Measurements from ENCODE around the gene PAN3.
"Not testable (repeated sequence)": the region's sequence is repeated elsewhere in the genome, so short reads cannot be mapped to it uniquely, and the experiment has no call there.

PAN3 gene

DNA sequence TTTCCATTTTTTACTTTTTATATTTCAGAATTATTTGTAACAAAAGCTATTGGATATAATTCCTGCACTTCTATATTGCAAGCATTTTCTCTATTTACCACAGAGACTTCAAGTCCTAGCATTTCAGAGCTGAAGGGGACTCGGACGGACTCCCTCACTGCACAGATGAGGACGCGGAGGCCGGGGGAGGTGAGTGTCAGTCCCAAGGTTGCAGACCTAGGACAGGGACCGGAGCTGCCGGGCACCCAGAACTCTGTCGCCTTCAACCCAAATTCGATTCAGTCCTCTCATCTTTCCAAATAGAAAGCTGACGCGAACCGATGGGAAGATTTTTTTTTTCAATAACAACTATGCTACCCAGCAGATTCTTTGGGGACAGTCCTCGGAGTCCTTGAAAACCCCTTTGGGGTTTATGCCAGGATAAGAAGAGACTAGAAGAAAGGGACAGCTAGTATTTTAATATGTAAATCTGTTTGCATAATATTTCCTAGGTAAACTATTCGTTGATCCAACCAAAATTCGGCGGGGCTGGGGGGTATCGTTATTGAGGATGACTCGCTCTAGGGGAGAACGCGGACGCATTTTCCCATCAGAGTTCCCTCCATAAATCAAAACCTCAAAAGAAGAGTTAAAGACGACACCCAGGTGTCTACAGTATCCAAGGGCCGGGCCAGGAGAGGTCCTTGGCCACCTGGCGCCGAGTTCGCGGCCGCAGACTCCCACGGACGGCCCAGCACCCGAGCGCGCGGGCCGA is 38.8 kb upstream of the PAN3 start:
- TF ChIP-seq ZFX (IDR thresholded peaks at IDR 0.05; ENCODE audit: borderline replicate concordance), result no peak
- TF ChIP-seq, protein P1, sequence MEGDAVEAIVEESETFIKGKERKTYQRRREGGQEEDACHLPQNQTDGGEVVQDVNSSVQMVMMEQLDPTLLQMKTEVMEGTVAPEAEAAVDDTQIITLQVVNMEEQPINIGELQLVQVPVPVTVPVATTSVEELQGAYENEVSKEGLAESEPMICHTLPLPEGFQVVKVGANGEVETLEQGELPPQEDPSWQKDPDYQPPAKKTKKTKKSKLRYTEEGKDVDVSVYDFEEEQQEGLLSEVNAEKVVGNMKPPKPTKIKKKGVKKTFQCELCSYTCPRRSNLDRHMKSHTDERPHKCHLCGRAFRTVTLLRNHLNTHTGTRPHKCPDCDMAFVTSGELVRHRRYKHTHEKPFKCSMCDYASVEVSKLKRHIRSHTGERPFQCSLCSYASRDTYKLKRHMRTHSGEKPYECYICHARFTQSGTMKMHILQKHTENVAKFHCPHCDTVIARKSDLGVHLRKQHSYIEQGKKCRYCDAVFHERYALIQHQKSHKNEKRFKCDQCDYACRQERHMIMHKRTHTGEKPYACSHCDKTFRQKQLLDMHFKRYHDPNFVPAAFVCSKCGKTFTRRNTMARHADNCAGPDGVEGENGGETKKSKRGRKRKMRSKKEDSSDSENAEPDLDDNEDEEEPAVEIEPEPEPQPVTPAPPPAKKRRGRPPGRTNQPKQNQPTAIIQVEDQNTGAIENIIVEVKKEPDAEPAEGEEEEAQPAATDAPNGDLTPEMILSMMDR (IDR thresholded peaks at IDR 0.05), result no peak
- H3K27ac ChIP-seq, result no peak overlapping the region

DNA sequence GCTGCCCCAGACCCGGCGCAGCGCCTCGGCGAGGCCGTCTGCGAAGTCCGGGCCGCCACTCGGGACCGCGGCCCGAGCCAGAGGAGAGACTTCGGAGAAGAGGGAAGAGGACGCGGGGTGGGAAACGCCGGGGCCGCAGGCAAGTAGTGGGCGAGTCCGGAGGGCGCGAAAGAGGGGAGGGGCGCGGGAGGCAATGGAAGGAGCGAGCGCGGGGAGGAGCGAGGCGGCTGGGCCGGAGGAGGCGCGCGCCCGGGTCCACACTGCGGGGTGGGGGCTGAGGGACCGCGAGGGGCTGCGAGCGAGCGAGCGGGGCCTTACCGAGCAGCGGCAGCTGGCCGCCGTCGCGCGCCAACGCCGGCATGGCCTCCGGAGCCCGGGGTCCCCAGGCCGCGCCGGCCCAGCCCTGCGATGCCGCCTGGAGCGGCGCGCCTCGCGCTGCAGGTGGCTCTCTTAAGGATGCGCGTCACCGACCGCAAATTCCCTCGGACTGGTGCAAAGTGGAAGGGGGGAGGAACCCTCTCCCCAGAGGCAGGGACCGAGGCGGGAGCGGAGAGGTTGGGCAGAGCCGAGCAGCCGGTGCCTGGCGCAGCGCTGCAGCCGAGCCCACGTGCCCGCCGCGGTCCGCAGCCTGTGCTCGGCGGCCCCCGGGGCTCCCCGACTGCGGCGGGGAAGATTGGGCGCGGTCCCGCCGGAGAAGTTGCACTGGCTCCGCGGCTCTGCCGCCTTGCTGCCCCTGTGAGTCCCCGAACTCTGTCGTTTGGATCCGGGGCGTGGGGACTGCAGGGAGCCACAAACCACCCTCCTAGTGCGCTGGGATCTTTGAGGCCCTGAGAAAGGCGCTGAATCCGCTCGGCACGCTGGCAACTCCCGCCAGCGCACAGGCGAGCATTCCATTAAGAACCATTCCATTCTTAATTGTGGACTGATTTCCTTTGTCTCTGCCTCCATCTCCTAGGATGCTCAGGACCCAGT is 37.9 kb upstream of the PAN3 start, which contains the start of gene FLT3:
TSS of gene FLT3 (minus strand) at position 427 of the 972 bp plus-strand sequence. CDS start at position 361, 66 bp downstream.
- H3K27ac ChIP-seq, result no peak within 1 kb of the TSS
- TF ChIP-seq ZFX (IDR thresholded peaks at IDR 0.05; ENCODE audit: borderline replicate concordance), result no peak
- TF ChIP-seq, protein P1 (IDR thresholded peaks at IDR 0.05), result no peak

DNA sequence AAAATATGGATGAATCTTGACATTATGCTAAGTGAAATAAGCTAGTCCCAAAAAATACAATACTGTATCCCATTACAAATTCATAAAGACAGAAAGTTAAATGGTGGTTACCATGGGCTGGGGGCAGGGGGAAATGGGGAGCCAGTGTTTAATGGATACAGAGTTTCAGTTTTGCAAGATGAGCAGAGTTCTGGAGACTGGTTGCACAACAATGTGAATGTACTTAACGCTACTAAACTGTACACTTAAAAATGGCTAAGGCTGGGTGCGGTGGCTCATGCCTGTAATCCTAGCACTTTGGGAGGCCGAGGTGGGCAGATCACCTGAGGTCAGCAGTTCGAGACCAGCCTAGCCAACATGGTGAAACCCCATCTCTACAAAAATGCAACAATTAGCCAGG is 36.5 kb upstream of the PAN3 start:
- not testable (repeated sequence) for H3K27ac ChIP-seq

DNA sequence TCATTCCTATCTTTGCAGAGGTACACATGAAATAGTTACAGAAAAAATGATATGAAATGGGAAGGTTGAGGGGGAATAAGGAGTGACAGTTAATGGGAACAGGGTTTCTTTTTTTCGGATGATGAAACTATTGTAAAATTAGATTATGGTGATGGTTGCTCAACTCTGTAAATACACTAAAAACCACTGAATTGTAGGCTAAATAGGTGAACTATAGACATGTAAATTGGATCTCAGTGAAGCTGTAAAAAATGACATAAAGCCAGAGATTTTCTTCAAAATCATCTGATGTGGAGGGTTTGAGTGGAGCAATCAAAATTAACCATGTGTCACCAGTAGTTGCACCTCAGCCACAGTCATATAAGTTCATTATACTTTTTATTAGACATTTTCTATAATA is 31.4 kb upstream of the PAN3 start:
- TF ChIP-seq ZFX (IDR thresholded peaks at IDR 0.05; ENCODE audit: borderline replicate concordance), result no peak
- TF ChIP-seq, protein P1 (IDR thresholded peaks at IDR 0.05), result no peak

DNA sequence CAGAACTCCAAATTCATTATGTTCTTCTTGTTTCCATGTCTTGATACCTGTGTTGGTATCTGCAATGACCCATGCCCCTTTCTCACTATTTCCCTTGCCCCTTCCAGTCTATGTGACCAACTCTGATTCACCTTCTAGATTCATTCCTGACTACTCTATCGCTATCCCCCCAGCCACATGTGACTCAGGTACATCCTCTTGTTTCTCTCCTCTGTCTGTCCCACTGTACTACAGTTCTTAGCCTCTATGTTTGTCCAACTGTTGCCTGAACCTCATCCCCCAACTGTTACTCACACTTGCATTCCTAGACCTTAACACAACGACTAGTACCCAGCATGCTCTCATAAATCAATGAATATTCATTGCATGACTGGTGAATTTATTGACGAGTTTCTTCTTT is 27.9 kb upstream of the PAN3 start:
- TF ChIP-seq ZFX (IDR thresholded peaks at IDR 0.05; ENCODE audit: borderline replicate concordance), result no peak
- TF ChIP-seq, protein P1 (IDR thresholded peaks at IDR 0.05), result no peak
- H3K27ac ChIP-seq, result no peak overlapping the region

More for the DNA sequence above, 31.4 kb upstream of the PAN3 start:
- no peak overlapping the region for H3K27ac ChIP-seq

DNA sequence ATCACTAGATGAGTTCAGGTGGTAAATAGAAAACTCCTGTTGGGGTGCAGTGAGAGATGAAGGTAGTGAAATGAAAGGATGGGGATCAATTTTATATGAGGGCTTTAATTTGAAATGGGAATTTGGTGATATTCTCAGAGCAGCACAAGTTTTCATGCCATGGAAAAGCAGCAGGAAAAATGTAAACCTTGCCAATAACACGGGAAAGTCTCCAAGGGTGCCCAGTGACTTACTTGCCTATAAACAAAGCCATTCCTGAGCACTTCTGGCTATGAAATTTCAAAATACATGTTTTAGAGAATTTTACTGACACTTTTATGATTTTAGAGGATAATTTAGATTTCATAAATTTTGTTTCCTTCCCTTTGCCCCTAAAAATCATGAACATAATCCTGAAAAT is 21.6 kb upstream of the PAN3 start:
- no peak overlapping the region for H3K27ac ChIP-seq
- TF ChIP-seq, protein P1 (IDR thresholded peaks at IDR 0.05), result no peak
- TF ChIP-seq ZFX (IDR thresholded peaks at IDR 0.05; ENCODE audit: borderline replicate concordance), result no peak

DNA sequence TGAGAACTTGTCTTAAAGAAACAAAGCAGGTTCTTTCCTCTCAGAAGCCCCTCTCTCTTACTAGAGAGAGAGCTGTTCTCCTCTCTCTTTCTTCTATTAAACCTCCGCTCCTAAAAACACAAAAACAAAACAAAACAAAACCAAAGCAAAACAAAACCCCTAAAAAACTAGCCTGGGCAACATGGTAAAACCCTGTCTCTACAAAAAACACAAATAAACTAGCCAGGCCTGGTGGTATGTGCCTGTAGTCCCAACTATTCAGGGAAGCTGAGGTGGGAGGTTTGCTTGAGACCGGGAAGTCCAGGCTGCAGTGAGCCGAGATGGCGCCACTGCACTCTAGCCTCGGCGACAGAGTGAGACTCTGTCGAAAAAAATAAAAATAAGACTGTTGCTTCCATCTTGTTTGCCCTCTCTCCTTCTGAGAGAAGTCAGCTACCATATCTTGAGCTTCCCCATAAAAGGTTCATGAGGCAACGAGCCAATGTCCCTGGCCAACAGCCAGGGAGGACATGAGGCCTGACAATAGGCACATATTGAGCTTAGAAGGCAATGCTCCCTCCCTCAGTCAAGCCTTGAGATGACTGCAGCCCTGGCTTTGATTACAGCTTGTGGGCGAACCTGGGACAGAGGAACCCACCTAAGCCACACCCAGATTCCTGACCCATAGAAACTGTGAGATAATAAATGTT is 20.5 kb upstream of the PAN3 start:
- no peak for TF ChIP-seq ZFX (IDR thresholded peaks at IDR 0.05; ENCODE audit: borderline replicate concordance)
- TF ChIP-seq, protein P1 (IDR thresholded peaks at IDR 0.05), result peak; percentile 22; the same call in 1 of the 2 replicates
- H3K27ac ChIP-seq, result no peak overlapping the region

All from 22Rv1 (cell line).